ENCODE data around the gene SAMD4A.

Gene SAMD4A

DNA sequence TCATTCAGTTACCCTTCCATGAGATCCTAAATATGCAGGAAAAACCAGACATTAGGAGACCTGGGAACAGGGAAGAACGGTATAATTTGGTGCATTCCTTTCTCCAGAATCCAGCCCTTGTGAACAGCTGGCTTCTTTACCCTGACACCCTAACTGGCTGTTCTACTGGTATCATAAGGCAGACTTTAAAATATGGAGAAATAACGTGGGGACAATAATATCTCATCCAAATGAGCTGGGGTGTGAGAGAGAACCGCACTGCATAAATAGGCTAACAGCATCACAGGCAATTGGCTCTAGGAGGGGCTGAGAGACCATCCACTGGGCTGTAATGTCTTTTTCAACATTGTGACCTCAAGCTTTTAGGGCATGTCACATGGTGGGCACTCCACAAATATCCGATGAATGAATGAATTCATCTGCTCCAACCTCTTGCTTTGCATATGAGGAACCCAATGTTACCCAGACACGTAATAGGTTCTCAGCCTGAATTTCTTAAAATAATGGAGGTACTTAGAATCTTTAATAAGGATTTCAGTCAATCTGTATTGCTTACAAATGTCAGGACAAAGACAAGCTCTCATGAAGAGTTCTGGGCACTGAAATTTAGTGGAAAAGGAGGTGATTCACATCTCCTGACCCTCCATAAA is 157.9 kb downstream of the SAMD4A start:
- in situ Hi-C loops (cut with MboI; ENCODE audit: low pct_unique_long_range_greater_than_20kb, low sequenced_read_pairs, unreplicated experiment) = no loop called here
- DNase-seq (ENCODE audit: low spot score) = no peak
- TF ChIP-seq, protein P1, sequence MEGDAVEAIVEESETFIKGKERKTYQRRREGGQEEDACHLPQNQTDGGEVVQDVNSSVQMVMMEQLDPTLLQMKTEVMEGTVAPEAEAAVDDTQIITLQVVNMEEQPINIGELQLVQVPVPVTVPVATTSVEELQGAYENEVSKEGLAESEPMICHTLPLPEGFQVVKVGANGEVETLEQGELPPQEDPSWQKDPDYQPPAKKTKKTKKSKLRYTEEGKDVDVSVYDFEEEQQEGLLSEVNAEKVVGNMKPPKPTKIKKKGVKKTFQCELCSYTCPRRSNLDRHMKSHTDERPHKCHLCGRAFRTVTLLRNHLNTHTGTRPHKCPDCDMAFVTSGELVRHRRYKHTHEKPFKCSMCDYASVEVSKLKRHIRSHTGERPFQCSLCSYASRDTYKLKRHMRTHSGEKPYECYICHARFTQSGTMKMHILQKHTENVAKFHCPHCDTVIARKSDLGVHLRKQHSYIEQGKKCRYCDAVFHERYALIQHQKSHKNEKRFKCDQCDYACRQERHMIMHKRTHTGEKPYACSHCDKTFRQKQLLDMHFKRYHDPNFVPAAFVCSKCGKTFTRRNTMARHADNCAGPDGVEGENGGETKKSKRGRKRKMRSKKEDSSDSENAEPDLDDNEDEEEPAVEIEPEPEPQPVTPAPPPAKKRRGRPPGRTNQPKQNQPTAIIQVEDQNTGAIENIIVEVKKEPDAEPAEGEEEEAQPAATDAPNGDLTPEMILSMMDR (IDR thresholded peaks at IDR 0.05; ENCODE audit: extremely low read depth, insufficient read depth, missing control alignments) = no peak

DNA sequence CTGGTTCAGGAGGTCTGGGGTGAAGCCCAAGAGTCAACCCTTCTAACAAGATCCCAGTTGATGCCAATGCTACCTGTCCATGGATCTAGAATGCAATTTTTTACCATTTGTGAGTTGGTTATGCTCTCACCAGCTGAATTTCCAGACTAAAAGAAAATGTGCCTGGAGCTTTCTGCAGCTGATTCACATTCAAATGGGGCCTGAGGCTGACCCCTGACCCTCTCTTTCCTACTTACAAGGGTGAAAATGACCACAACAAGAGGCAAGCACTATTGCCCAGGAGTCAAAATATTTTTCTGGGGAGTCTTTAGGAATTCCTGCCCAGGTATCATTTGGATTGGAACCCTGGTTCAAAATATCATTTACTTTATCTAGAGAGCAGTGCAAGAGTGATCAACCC is 159.1 kb downstream of the SAMD4A start:
- DNase-seq (ENCODE audit: low spot score) = no peak
- in situ Hi-C loops (cut with MboI; ENCODE audit: low pct_unique_long_range_greater_than_20kb, low sequenced_read_pairs, unreplicated experiment) = no loop called here

DNA sequence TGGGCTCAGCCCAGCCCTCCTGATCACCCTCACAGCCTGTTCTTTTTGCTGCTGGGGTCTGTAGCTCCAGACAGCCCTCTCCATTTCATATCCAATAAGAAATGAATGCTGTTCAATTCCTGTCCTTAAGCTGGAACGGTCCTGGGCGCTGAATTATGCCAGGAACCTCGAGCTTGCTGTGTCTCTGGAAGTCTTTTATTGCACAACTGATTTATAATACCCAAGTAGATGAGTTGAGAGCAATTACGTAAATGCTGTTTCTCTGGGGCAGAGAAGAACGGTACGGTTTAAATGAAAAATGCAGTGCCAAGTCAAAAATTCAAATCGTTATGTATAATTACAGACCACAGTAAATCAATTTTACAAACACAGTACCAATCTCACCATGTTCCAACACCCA is 161.0 kb downstream of the SAMD4A start:
- in situ Hi-C loops (cut with MboI; ENCODE audit: low pct_unique_long_range_greater_than_20kb, low sequenced_read_pairs, unreplicated experiment) = no loop called here
- TF ChIP-seq, protein P1 (IDR thresholded peaks at IDR 0.05; ENCODE audit: extremely low read depth, insufficient read depth, missing control alignments) = no peak
- DNase-seq (ENCODE audit: low spot score) = no peak

More for the DNA sequence above, 159.1 kb downstream of the SAMD4A start:
- TF ChIP-seq, protein P1 (IDR thresholded peaks at IDR 0.05; ENCODE audit: extremely low read depth, insufficient read depth, missing control alignments) = no peak

DNA sequence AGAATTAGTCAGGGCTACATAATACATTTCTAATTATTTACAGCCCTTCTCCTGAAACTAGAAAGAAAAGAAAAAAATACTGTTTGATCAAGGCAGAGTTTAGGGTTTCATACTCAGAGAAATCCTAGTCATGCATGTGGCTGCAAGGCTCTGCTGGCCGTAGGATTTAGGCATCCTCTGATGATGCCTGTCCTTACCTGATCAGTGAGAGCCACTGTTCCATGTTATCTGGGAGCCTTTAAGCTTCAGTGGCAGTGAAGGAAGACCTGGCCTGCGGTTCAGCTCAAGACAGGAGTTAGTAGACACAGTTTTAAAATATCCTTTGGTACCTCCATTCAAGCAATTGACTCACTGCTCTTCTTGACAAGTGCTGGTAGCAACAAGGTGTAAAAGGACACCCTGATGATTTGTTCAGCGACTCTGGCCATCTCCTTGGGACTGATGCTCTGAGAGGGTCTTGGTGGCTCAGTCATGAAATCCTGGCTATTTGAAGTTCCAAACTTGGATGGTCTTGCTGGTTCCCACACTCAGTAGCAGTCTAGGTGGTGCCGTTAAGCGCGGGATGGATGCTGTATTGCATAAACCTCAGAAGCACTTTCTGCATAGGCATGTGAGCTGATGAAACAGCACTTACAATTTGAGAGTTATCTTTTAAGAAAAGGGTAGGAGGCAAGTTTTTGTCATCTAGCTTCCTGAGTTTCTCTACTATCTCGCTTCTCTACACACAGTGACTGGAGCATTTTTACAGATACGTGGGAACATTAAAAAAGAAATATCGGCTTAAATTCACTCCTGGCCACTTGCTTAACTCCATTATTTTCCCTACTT is 162.0 kb downstream of the SAMD4A start:
- TF ChIP-seq, protein P1 (IDR thresholded peaks at IDR 0.05; ENCODE audit: extremely low read depth, insufficient read depth, missing control alignments) = no peak
- in situ Hi-C loops (cut with MboI; ENCODE audit: low pct_unique_long_range_greater_than_20kb, low sequenced_read_pairs, unreplicated experiment) = no loop called here
- DNase-seq (ENCODE audit: low spot score) = no peak

DNA sequence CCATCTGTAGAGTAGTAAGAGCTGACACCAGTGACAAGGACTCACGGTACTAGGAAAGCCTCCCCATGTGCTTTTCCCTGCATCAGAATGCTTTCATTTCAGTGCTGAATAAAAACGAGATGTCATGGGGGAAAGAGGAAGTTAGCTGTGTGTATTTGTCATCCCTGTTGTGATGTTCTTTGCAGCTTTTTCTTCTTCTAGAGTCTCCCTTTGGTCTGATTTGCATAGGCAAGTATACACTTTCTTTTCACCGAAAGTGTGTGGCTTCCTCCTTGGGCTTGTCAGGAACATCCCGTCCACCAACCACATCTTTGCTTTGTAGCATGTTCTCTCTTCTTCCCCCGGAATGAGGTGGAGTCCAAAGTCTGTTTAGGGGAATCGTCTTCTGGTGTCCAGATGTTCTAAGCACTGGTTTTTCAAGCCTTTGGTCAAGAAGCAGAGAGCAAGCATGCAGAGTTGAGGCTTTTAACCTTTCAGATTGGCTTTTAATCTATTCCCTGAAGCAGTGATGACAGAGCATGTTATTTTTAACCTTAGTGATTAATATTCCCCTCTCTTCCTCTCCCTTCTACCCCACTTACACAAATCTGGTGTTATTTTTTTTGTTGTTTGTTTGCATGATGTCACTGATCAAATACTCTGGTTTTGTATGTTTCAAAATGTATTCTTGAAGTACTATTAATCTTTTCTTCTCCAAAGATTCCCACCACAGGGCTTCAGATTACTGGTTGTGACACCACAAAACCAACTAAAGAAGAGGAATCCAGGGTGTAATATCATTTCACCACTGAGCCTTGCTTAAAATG is 163.4 kb downstream of the SAMD4A start:
- peak; percentile 54 for DNase-seq (ENCODE audit: low spot score)
- in situ Hi-C loops (cut with MboI; ENCODE audit: low pct_unique_long_range_greater_than_20kb, low sequenced_read_pairs, unreplicated experiment) = no loop called here

DNA sequence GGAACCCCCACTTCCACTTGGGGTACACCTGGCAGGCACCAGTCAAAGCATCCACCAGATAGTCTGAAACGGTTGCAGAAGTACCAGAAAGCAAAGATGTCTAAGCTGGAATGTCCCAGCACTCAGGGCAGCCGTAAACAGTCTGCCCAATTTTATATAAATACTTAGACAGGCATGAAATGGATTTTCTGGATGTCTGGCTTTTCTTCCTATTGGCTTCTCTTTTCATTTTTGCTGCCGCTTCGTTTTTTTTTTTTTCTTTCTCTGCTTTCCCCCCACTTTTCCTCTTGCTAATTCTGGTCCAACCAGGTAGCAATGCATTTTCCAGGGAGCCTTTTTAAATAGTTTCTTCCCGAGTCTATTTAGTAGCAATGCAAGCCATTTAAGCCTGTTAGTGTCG is 168.0 kb downstream of the SAMD4A start:
- TF ChIP-seq, protein P1 (IDR thresholded peaks at IDR 0.05; ENCODE audit: extremely low read depth, insufficient read depth, missing control alignments) = no peak
- in situ Hi-C loops (cut with MboI; ENCODE audit: low pct_unique_long_range_greater_than_20kb, low sequenced_read_pairs, unreplicated experiment) = no loop called here
- no peak for DNase-seq (ENCODE audit: low spot score)

More for the DNA sequence above, 163.4 kb downstream of the SAMD4A start:
- TF ChIP-seq, protein P1 (IDR thresholded peaks at IDR 0.05; ENCODE audit: extremely low read depth, insufficient read depth, missing control alignments) = no peak
